Neural progenitor cell (in vitro differentiated cells): ENCODE measurements around the gene AXL. TPM values are rescaled to one million over a fixed set of nuclear protein-coding genes. Genes with fewer than 3 reads are reported as not detected.
"Not testable (repeated sequence)": the region's sequence is repeated elsewhere in the genome, so short reads cannot be mapped to it uniquely, and the experiment has no call there.

Experiments
- DNase-seq: peaks from one replicate; pipeline ENCODE4 v3.0.0-alpha.2; 2016; ENCODE audit warnings: low spot score
- H2AFZ ChIP-seq: fragments of 200-600 bp; sonication (generic); replicated peaks from 2 replicates; pipeline ENCODE4 v1.6.1; 2016; ENCODE audit warnings: antibody characterized with exemption
- H3F3A ChIP-seq: fragments of 200-600 bp; sonication (generic); 2 replicates; pipeline ENCODE4 v1.6.1; 2016; ENCODE audit warnings: antibody characterized with exemption, low read depth
- H3K27ac ChIP-seq: fragments of 200-600 bp; sonication (generic); 2 replicates; pipeline ENCODE4 v1.5.1; 2016; ENCODE audit warnings: mild to moderate bottlenecking
- H3K27me3 ChIP-seq: fragments of 200-600 bp; sonication (generic); 2 replicates; pipeline ENCODE4 v1.6.1; 2016; ENCODE audit warnings: mild to moderate bottlenecking, moderate library complexity
- H3K36me3 ChIP-seq: fragments of 200-600 bp; sonication (generic); 2 replicates; pipeline ENCODE4 v1.5.1; 2016
- H3K4me1 ChIP-seq: fragments of 200-600 bp; sonication (generic); 2 replicates; pipeline ENCODE4 v1.6.1; 2016; ENCODE audit warnings: mixed run types
- H3K4me2 ChIP-seq: fragments of 200-600 bp; sonication (generic); 2 replicates; pipeline ENCODE4 v1.6.1; 2016
- H3K4me3 ChIP-seq: fragments of 200-600 bp; sonication (generic); 2 replicates; pipeline ENCODE4 v1.5.1; 2016
- H3K79me2 ChIP-seq: fragments of 200-600 bp; sonication (generic); 2 replicates; pipeline ENCODE4 v1.6.1; 2016; ENCODE audit warnings: low read depth
- H3K9ac ChIP-seq: fragments of 200-600 bp; sonication (generic); 2 replicates; pipeline ENCODE4 v1.6.1; 2016
- H3K9me3 ChIP-seq: fragments of 200-600 bp; sonication (generic); 2 replicates; pipeline ENCODE4 v1.5.1; 2016; ENCODE audit warnings: low read depth
- H4K20me1 ChIP-seq: fragments of 200-600 bp; sonication (generic); 2 replicates; pipeline ENCODE4 v1.6.1; 2016; ENCODE audit warnings: low read depth
- H3K27ac Mint-ChIP-seq: 3 replicates; pipeline ENCODE4 v1.8.0; 2021; ENCODE audit warnings: mixed read lengths
- H3K27me3 Mint-ChIP-seq: 2 replicates; pipeline ENCODE4 v1.8.0; 2022; ENCODE audit warnings: low read depth, mild to moderate bottlenecking, inconsistent platforms, moderate library complexity, mixed read lengths; ENCODE audit not compliant: insufficient read depth
- H3K36me3 Mint-ChIP-seq: 3 replicates; pipeline ENCODE4 v1.8.0; 2021; ENCODE audit warnings: mixed read lengths
- H3K4me1 Mint-ChIP-seq: 3 replicates; pipeline ENCODE4 v1.8.0; 2021; ENCODE audit warnings: mixed read lengths
- H3K4me3 Mint-ChIP-seq: 3 replicates; pipeline ENCODE4 v1.8.0; 2021; ENCODE audit warnings: mild to moderate bottlenecking, moderate library complexity, mixed read lengths
- H3K9me3 Mint-ChIP-seq: 3 replicates; pipeline ENCODE4 v1.8.0; 2020; ENCODE audit warnings: mixed read lengths
- CTCF ChIP-seq: fragments of 200-600 bp; sonication (generic); IDR thresholded peaks from 2 replicates; pipeline ENCODE4 v1.5.1; 2017; ENCODE audit warnings: antibody characterized with exemption, mild to moderate bottlenecking
- EZH2 ChIP-seq: fragments of 200-600 bp; sonication (generic); IDR thresholded peaks from 2 replicates; pipeline ENCODE4 v1.6.1; 2017; ENCODE audit warnings: antibody characterized with exemption, mild to moderate bottlenecking, moderate library complexity
- EZH2phosphoT487 ChIP-seq: fragments of 200-600 bp; sonication (generic); IDR thresholded peaks from 2 replicates; pipeline ENCODE4 v1.6.1; 2017; ENCODE audit warnings: antibody characterized with exemption
- total RNA-seq: library from RNA; depleted of rRNA; stranded (reverse); fragments of >200 nt; gene quantifications from 2 replicates; pipeline ENCODE4 v1.2.3, GENCODE V29; 2015; ENCODE audit warnings: low replicate concordance

The AXL gene
- total RNA-seq, 1 donor from 2014 or later, result 24.7 TPM

- Mint-ChIP-seq H3K27ac (no peak overlapping the region), H3K36me3 (no peaks in the 10 kb centered on the region), H3K27me3 (peaks cover 18% of the 10 kb centered on the region), H3K9me3 (no peaks in the 10 kb centered on the region), H3K4me3 (no peak overlapping the region), H3K4me1 (peaks cover 7% of the 10 kb centered on the region)
- H3K27ac ChIP-seq, result no peak overlapping the region
- no peaks in the 10 kb centered on the region for H3K9me3 ChIP-seq
- H3K9ac ChIP-seq, result no peak overlapping the region
- H4K20me1 ChIP-seq, result no peaks in the 10 kb centered on the region
- no peaks in the 10 kb centered on the region for H3K27me3 ChIP-seq
- no peaks in the 10 kb centered on the region for H3K4me1 ChIP-seq
- DNase-seq, result no peak
- no peaks in the 10 kb centered on the region for H3K36me3 ChIP-seq
- no peak overlapping the region for H3K4me3 ChIP-seq
- no peak overlapping the region for H2AFZ ChIP-seq
- H3K4me2 ChIP-seq, result no peak overlapping the region
- H3K79me2 ChIP-seq, result peaks cover 17% of the 10 kb centered on the region
- no peaks in the 10 kb centered on the region for H3F3A ChIP-seq
- no peak for TF ChIP-seq EZH2
- no peak for TF ChIP-seq EZH2phosphoT487
- no peak for TF ChIP-seq CTCF
These were observed 20.5 kb upstream of the AXL start for GRCh38 chr19:41198559-41198958.

- Mint-ChIP-seq H3K4me3 (no peak overlapping the region), H3K36me3 (no peaks in the 10 kb centered on the region), H3K4me1 (peaks cover 8% of the 10 kb centered on the region), H3K27ac (no peak overlapping the region), H3K27me3 (peaks cover 14% of the 10 kb centered on the region), H3K9me3 (no peaks in the 10 kb centered on the region)
- no peak overlapping the region for H3K4me3 ChIP-seq
- no peaks in the 10 kb centered on the region for H3K4me1 ChIP-seq
- no peak overlapping the region for H3K27ac ChIP-seq
- TF ChIP-seq CTCF (no peak), EZH2 (no peak), EZH2phosphoT487 (no peak)
- no peaks in the 10 kb centered on the region for H3K79me2 ChIP-seq
- H4K20me1 ChIP-seq, result no peaks in the 10 kb centered on the region
- H3F3A ChIP-seq, result peaks cover 4% of the 10 kb centered on the region
- no peak overlapping the region for H3K4me2 ChIP-seq
- no peak for DNase-seq
- H3K9me3 ChIP-seq, result no peaks in the 10 kb centered on the region
- no peaks in the 10 kb centered on the region for H3K27me3 ChIP-seq
- H3K36me3 ChIP-seq, result no peaks in the 10 kb centered on the region
- H3K9ac ChIP-seq, result no peak overlapping the region
- H2AFZ ChIP-seq, result no peak overlapping the region
These were observed 15.7 kb upstream of the AXL start for GRCh38 chr19:41203371-41203770.

- TF ChIP-seq CTCF, result peak; percentile 86
- not testable (repeated sequence) for H3K9me3 Mint-ChIP-seq, H3F3A ChIP-seq, H3K9ac ChIP-seq, H3K36me3 ChIP-seq, H3K4me1 Mint-ChIP-seq, H3K4me3 ChIP-seq, H3K4me1 ChIP-seq, H3K27me3 ChIP-seq, H3K4me2 ChIP-seq, H3K9me3 ChIP-seq, H4K20me1 ChIP-seq, H2AFZ ChIP-seq, H3K36me3 Mint-ChIP-seq, H3K4me3 Mint-ChIP-seq, H3K27ac ChIP-seq, H3K79me2 ChIP-seq
- Mint-ChIP-seq H3K27ac (peak overlapping the region; percentile 98), H3K27me3 (peaks cover 14% of the 10 kb centered on the region)
- peak; percentile 89 for DNase-seq
These were observed 14.7 kb upstream of the AXL start for GRCh38 chr19:41204338-41204737.

- H3K27me3 ChIP-seq, result no peaks in the 10 kb centered on the region
- Mint-ChIP-seq H3K4me3 (no peak overlapping the region), H3K27ac (peak overlapping the region; percentile 26), H3K27me3 (peaks cover 9% of the 10 kb centered on the region), H3K4me1 (peaks cover 5% of the 10 kb centered on the region), H3K36me3 (no peaks in the 10 kb centered on the region), H3K9me3 (no peaks in the 10 kb centered on the region)
- H3K4me3 ChIP-seq, result no peak overlapping the region
- no peak overlapping the region for H3K27ac ChIP-seq
- TF ChIP-seq EZH2 (no peak), EZH2phosphoT487 (no peak), CTCF (no peak)
- H3K36me3 ChIP-seq, result no peaks in the 10 kb centered on the region
- H3K4me2 ChIP-seq, result no peak overlapping the region
- no peak overlapping the region for H2AFZ ChIP-seq
- peaks cover 4% of the 10 kb centered on the region for H3F3A ChIP-seq
- no peaks in the 10 kb centered on the region for H3K4me1 ChIP-seq
- no peak for DNase-seq
- no peak overlapping the region for H3K9ac ChIP-seq
- no peaks in the 10 kb centered on the region for H3K79me2 ChIP-seq
- H3K9me3 ChIP-seq, result no peaks in the 10 kb centered on the region
- no peaks in the 10 kb centered on the region for H4K20me1 ChIP-seq
These were observed 13.0 kb upstream of the AXL start for GRCh38 chr19:41205995-41206394.
